NCI-H524 treated with DMSO at 0.1 percent for 48 hours (cell line): ENCODE data around the gene ESR1.
"Not testable (repeated sequence)": the region's sequence is repeated elsewhere in the genome, so short reads cannot be mapped to it uniquely, and the experiment has no call there.

Source experiments
- DNase-seq: peaks from one replicate; lab custom pipeline; 2025; lab: John Stamatoyannopoulos, UW

The ESR1 gene

GRCh38 chr6:151813858-151814257 lies 6.4 kb downstream of the ESR1 start:
- no peak for DNase-seq

GRCh38 chr6:151814614-151815013 lies 7.1 kb downstream of the ESR1 start:
- DNase-seq, result no peak

- no peak for DNase-seq
Observed at GRCh38 chr6:151822252-151823111, 15.0 kb downstream of the ESR1 start.

GRCh38 chr6:151826517-151827142 lies 19.1 kb downstream of the ESR1 start:
- no peak for DNase-seq

GRCh38 chr6:151832710-151833109 lies 25.2 kb downstream of the ESR1 start:
- no peak for DNase-seq

- no peak for DNase-seq
Observed at GRCh38 chr6:151835396-151835795, 27.9 kb downstream of the ESR1 start.

GRCh38 chr6:151837223-151837622 lies 29.7 kb downstream of the ESR1 start:
- DNase-seq, result no peak

- DNase-seq, result no peak
Observed at GRCh38 chr6:151842816-151843215, 35.3 kb downstream of the ESR1 start.

GRCh38 chr6:151847064-151847463 lies 39.6 kb downstream of the ESR1 start:
- no peak for DNase-seq

- DNase-seq, result no peak
Observed at GRCh38 chr6:151850479-151851003, 43.1 kb downstream of the ESR1 start.

GRCh38 chr6:151858294-151858693 lies 50.8 kb downstream of the ESR1 start:
- DNase-seq, result no peak

- DNase-seq, result no peak
Observed at GRCh38 chr6:151862461-151862860, 55.0 kb downstream of the ESR1 start.

- DNase-seq, result not testable (repeated sequence)
Observed at GRCh38 chr6:151867361-151867869, 59.9 kb downstream of the ESR1 start.

- DNase-seq, result no peak
Observed at GRCh38 chr6:151869345-151869744, 61.9 kb downstream of the ESR1 start.

- DNase-seq, result no peak
Observed at GRCh38 chr6:151869787-151870186, 62.3 kb downstream of the ESR1 start.

GRCh38 chr6:151870375-151870774 lies 62.9 kb downstream of the ESR1 start:
- DNase-seq, result no peak

- no peak for DNase-seq
Observed at GRCh38 chr6:151875524-151875923, 68.0 kb downstream of the ESR1 start.

GRCh38 chr6:151876122-151876521 lies 68.6 kb downstream of the ESR1 start:
- no peak for DNase-seq

- DNase-seq, result no peak
Observed at GRCh38 chr6:151877458-151877857, 70.0 kb downstream of the ESR1 start.

GRCh38 chr6:151881231-151881630 lies 73.7 kb downstream of the ESR1 start:
- no peak for DNase-seq

GRCh38 chr6:151882206-151882605 lies 74.7 kb downstream of the ESR1 start:
- no peak for DNase-seq

GRCh38 chr6:151885234-151885633 lies 77.8 kb downstream of the ESR1 start:
- DNase-seq, result no peak

GRCh38 chr6:151891524-151891923 lies 84.0 kb downstream of the ESR1 start:
- DNase-seq, result no peak
